ENCODE data around the gene AVL9.

The AVL9 gene

DNA sequence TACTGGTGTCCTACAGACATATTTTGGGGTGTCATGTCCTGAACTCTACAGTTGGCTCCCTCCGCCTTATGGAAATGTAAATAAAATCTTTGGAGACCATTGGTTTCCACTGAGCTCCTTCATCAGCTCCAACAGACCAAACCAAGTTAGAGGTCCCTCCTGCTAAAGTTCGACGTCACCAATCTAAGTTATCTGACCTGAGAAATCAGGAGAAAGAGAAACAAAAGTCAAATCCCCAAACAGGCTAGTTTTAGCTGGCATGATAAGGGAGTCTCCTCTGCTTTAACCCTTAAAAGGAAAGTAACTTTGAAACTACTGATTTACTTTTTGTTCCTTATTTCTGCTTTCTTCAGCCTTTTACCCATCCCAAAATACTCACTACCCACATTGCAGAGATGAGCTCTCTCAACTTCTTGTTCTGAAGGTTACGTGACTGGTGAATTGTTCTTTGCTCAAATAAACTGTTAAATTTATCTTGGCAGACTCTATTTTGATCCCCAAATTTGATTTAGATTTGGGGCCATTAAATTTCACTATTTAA is 39.9 kb downstream of the AVL9 start:
- no peak for DNase-seq (ENCODE audit: low read depth)

DNA sequence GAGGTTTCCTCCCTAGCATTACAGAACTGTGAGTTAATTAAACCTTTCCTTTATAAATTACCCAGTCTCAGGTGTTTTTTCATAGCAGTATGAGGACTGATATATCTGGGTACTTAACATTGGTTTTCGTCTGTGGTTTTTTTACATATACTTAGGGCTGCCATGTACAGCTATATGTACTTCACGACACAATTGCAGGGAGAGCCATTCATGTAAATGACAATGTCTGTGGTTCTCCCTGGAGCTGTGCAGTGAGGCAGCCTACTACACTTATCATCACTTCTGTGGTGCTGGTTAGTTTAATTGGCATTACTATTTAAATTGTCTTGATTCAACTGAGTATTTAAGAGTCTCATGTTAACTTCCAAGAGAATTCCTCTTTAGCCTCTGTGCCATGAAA is 40.7 kb downstream of the AVL9 start:
- no peak for DNase-seq (ENCODE audit: low read depth)

DNA sequence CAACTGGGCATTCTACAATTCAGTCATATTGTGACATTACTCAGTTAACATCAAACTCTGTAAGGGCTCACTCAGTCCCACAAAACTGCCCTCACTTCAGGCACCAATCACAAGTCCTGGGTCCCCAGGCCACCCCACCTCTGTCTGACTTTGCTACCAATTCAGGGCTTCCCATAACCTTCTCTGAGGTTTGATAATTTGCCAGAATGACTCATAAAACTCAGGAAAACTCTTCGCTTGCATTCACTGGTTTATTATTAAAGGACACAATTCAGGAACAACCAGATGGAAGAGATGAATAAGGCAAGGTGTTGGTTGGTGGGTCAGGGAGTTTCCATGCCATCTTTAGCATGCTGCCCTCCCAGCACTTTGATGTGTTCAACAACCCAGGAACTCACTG is 41.3 kb downstream of the AVL9 start:
- peak; percentile 30 for DNase-seq (ENCODE audit: low read depth)

DNA sequence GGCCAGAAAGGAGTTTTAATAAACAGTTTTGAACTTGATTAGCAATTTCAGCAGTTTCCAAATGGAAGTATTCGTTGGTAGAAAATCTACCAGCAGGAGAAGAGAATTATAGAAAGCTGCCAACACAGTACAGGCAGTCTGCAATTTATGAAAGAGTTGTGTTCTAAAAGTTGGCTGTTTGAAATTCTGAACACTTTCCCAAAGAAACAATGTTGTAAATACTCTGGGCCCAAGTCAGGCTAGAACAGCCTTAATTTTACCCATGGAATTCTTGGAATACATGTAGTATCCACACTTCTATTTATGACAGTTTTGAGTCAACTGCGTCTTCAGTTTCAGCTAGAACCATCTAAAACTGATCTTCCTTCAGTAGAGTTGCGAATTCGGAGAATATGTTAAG is 42.5 kb downstream of the AVL9 start:
- no peak for DNase-seq (ENCODE audit: low read depth)

DNA sequence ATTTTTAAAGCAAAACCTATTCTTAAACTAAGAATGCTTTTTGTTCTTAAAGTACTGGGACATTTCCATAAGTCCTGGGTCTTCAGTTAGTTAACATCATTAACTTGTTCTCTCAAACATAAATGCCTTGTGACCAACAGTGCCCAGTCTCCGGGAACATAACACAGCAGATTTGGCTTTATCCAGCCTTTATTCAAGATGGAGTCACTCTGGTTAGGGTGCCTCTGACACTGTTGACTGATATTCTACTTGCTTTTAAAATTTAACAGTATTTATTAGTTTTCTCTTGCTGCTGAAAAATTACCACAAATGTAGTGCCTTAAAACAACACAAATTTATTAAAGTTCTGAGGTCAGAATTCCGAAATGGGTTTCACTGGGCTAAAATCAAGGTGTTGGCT is 44.1 kb downstream of the AVL9 start:
- DNase-seq (ENCODE audit: low read depth), result no peak

DNA sequence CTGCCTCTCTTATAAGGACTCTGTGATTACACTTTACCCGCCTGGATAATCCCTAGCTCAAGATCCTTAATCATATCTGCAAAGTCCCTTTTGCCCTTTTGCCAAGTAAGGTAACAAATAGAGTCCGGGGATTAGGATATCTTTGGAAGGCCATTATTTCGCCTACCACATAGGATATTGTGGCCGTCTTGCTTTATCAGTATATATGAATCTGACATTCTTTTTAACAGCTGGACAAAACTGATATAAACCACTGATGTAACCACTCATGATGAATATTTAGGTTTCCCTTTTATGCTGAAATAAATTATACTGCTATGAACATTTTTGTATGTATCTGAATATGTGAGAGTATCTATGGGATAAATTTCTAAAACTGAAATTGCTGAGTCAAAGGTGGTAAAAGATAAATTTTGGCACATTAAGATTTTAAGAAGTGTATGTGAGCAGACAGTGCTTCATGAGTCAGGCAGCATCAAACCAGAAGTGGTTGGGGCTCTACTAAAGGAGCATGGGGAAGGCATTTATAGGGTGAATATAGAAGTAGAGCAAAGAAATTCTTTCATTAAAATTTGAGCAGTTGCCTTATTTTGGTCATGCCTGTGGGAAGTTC is 44.7 kb downstream of the AVL9 start:
- DNase-seq (ENCODE audit: low read depth), result no peak

DNA sequence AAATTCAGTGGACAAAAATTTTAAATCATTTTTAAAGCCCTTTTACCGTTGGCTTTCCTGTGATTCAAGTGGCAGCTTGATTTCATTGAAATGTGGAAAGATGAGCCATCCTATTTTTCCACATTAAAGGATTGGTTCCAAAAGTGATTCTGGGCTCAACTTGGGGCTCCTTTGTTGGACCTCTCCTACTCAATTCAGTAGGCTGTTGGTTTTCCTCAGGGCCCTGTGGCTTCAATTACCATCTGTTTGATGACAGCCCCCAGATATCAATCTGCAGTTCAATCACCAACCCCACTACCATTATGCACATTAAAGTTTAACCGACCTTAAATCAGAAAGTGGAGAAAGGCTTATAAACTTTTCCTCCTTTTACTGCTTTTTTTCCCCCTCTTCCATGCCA is 47.3 kb downstream of the AVL9 start:
- no peak for DNase-seq (ENCODE audit: low read depth)

DNA sequence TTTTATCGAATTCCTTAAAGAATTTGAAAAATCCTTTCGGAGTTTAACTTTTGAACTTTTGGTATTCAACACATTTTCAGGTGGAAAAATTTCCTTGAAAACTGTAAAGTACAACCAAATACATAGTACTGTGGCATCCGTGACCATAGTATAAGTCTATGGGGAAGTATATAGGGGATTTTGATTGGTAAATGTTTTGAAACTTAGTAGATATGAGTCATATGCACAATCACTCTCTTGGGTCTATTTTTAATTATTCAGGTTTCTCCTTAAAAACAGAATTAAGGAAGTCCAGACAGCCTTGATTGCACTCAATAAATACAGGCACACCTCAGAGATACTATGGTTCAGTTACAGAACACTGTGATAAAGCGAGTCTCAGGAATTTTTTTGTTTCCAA is 64.2 kb downstream of the AVL9 start:
- no peak for DNase-seq (ENCODE audit: low read depth)

DNA sequence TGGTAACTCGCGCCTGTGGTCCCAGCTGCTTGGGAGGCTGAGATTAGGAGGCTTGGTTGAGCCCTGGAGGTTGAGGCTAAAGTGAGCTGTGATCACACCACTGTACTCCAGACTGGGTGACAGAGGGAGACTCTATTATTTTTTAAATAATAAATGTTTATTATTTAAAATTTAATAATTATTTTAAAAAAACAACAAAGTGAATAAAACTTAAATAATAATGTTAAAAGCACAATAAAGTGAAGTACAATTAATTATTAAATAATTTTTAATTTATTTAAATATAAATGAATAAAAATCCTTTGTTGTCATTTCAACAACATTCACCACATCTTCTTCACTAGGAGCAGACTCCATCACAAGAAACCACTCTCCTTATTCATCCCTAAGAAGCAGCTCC is 64.8 kb downstream of the AVL9 start:
- no peak for DNase-seq (ENCODE audit: low read depth)

DNA sequence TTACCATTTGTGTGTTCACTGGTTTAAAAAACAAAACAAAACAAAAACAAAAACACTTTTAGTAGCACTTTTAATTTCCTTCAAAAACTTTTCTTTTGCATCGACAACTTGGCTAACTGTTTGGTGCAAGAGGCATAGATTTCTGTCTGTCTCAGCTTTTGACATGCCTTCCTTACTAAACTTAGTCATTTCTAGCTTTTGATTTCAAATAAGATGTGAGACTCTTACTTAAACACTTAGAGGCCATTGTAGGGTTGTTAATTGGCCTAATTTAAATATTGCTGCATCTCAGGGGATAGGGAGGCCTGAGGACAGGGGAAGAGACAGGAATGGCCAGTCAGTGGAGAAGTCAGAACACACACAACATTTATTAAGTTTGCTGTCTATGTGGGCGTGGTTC is 66.3 kb downstream of the AVL9 start:
- DNase-seq (ENCODE audit: low read depth), result no peak

DNA sequence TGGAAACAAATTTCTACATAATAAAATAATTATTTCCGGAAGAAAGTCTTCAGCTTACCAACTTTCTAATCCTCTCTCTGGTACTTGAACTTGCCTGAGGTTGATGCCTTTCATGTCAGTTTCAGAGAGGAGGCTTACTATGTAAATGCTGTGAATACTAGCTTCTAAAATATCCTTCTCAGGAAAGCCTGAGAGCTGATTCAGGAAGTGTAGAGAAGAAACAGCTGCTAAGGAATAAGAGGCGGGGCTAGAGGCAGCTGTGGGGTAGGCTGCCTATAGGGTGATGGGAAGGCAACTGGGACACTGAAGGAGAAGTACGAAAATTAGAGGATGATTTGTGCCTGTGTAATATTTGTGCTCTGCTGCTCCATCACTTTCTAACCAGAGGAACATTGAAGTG is 69.3 kb downstream of the AVL9 start:
- DNase-seq (ENCODE audit: low read depth), result no peak

DNA sequence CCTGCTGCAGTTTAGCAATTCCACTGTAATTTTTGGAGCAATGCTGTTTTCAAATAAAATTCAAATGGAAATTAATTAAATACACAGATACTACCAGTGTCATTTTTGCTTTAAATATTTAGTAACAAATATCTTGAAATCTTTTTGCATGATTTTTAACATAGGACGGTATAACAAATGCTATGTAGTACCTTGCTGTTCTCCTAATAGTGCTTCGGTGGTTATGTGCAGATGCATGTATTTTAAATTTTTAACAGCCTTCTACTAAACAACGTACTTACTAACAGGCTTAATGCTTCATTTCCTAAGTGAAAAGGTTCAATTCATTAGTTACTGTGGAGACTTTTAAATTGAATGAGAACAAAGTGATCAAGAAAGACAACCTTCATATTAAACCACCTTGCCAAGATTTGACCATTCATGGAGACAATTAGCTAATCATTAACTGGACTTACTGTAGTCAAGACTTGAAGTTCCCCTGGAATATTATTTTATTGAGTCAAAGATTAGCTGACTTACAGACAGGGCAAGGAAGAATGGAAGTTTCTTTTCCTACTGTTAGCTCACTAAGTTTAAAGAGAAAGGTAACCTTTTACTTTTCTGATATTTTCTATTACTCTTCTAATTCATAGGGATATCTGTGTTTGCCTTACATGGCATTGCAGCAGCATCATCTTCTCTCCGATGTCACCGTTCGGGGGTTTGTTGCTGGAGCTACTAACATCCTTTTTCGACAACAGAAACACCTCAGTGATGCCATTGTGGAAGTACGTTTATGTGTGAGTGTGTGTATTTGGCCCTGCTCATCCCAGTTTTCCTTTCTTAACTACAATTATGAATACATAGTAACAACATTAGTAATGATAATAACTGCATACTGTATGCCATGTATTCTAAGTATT is 74.3 kb downstream of the AVL9 start:
- DNase-seq (ENCODE audit: low read depth), result no peak

DNA sequence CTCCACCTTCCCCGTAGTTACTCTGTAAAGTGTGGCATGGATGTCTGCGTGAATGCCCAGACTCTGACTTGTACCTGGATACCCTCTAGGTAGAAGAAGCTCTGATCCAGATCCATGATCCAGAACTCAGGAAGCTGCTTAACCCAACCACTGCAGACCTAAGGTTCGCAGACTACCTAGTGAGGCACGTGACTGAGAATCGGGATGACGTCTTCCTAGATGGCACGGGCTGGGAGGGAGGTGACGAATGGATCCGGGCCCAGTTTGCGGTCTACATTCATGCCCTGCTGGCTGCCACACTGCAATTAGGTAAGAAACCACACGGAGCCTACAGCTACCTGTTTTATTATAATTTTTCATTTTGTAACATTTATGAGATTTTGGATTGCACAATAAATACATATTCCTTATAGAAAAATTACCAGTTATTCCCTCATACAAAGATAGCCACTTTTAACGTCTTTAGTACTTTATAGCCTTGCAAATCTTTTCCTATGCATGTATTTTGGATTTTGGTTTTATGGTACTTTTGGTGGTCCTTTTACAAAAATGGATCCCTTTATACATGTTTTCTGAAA is 77.9 kb downstream of the AVL9 start:
- DNase-seq (ENCODE audit: low read depth), result no peak

DNA sequence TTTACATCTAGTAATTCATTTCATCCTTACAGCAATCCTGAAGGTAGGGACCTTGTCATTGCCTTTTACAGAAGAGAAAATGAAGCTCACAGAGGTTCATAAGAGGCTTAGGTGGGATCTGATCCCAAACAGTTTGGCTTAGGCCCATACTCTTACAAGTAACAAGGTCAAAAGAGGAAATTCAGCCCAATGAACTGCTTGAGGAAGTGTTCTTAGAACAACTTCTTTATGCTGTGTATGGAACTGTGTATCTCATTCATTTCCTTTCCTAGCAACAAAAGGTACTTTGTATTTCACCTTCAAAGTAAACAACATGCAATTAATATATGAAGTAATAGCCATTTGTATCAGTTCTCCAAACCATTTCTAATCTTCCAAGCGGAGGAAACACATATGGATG is 79.3 kb downstream of the AVL9 start:
- no peak for DNase-seq (ENCODE audit: low read depth)

DNA sequence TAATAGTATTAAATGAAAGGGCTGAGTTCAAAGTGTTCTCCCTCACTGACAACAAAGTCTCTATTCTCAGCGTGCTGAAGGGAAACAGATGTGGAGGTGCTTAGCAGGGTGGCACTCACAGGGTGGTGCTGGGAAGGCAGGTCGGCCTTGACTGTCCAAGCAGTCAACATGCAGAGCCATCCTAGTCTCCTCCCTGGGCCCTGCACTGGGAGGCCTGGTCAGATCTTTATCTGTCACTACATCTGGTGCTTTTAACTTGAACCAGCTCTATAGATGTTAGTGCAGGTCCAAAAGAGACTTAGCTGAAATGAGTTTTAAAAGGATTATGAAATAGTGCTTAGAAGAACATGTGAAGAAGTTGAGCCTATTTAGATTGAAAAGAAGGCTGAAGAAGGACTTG is 82.1 kb downstream of the AVL9 start:
- no peak for DNase-seq (ENCODE audit: low read depth)

DNA sequence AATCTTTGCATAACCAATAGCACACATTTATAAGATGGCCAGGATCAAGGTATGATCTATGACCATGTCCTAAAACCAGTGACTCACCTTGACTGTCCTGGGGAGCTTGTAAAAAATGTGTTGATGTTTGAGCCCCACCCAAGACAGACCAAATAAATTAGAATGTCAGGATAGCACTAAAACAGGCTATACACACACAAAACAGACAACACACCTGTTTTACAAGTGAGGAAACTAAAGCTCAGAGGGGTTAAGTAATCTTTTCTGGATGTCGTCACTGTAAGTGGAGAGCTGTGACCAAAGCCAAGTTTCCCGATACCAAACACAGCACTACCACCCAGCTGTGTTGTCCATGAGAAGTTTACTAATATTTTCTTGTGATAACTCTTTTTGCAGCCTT is 84.5 kb downstream of the AVL9 start:
- no peak for DNase-seq (ENCODE audit: low read depth)

DNA sequence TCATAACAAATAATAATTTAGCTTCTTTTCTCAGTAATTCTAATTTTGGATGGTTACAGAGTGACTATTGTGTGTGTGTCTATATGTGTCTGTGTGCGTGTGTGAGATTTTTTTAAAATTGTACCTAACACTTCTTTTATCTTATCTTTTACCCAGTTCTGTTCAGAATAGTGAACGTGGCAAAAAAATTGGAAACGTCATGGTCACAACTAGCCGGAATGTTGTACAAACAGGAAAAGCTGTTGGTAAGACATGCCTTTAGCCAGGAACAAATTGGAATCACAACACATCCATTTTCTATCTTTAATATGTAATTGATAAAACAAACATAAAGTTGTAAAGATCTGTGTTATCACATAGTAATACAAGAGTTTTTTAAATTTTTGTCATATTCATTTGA is 85.4 kb downstream of the AVL9 start:
- no peak for DNase-seq (ENCODE audit: low read depth)

DNA sequence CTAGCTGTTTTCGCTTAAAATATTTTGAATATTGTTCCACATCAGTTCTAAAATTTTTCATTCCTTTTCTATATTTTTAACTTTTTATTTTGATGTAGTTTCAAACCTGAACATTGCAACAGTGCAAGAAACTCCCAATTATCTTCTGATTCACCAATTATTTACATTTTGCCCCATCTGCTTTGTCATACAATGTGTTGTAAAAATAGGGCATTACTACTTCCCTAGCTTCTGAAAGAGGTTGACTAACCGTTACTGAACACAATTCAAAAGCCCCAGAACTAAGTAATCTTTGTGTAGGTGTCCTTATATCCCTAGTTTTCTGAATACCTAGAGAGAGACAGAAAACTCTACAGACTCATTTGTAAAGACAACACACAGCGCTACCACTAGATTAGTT is 86.7 kb downstream of the AVL9 start:
- no peak for DNase-seq (ENCODE audit: low read depth)

DNA sequence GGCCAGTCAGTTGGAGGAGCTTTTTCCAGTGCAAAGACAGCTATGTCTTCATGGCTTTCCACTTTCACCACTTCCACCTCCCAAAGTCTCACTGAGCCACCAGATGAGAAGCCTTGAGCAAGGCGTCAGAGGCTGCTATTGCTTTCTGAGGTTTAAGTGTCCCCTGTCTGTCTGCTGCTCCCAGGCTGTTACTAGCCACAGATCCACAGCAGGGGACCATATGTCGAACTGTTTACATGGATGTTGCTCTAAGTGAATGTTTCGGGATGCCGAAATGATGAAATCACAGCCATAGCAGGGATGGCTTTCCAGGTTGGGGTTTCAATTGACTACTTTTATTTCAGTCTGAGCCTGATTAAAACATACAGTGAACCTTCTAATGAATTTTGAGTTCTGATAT is 88.5 kb downstream of the AVL9 start:
- peak; percentile 86 for DNase-seq (ENCODE audit: low read depth)

DNA sequence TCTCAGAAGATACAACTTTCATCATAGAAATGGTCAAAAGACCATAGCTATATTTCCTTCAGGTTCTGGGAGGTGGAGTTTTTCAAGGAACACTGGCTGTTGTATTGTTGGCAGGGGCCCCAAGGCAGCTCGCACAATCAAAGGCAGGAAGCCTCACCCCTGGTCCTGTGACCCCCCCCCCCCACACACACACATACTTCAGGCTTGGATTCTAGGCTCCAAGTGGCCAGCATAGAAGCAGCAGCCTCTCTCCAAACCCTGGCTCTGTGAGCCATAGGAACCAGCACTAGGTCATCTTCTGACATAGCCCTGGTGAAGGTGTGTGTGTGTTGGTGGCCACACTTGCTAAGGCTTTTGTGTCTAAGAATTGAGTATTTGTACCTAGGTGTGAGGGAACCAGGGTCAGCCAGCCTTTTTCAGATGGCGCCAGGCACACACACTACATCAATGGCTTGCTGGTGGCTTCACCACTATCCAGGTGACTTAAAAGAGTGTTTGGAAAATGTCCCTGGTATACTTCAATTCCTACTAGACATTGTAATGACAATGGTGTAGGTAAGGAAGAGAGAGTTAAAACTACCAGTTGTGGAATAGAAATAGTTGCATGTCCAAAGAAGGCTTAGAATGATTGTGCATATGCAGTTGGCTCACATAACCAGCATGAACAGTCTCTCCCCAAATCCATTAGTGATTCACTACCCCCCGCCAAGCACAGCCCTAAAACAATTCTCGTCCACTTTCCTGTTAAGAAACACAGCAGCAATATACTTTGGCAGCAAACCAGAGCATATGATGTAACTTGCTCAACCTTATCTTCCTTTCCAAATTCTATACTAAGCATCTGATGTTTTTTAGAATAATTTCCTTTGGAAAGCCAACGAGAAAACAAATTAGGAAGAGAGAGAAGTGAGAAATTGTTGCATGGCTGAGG is 91.3 kb downstream of the AVL9 start:
- peak; percentile 88 for DNase-seq (ENCODE audit: low read depth)

DNA sequence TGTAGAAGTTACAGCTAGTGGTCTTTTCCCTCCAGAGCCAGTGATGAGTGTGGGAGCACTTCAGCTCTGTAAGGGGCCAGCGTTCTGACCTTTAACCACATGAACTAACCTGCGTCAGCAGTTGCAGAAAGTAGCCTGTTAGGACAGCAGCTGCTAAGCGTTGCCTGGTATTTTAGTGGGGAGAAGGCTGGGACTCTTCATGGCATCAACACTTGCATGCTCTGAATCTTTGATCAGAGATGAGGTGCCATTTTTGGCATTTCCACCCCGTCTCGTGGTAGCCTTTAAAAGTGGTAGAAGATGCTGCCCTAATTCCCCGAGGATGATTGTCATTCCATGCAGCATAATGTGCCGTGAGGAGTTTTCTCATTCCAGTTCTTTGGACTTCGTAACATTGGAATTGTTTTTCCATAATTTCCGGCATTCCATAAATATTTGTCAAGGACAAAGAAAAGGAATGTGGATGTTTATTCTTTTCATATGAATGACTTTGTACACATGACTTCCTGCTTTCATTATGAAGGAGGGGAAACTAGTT is 92.2 kb downstream of the AVL9 start:
- DNase-seq (ENCODE audit: low read depth), result peak; percentile 73

DNA sequence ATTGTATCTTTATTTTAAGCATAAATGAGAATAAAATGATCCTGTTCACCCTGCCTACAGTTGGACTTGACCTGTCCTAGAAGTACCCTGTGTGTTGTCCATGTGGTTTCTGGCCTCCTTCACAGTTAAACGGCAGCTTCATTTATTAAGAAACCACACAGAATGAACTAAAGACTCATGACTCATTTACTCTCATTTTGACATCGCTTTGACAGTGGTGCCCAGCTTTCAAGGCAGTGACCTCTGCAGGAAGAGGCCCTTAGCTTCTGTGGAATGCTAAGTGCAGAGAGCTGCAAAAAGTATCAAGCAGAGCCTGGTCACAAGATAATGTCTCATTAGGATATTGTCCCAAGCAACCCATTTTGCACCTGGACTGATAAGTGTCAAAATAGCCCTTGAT is 93.4 kb downstream of the AVL9 start:
- peak; percentile 47 for DNase-seq (ENCODE audit: low read depth)
